HG03354 (cell line): Measurements from ENCODE around the gene FOXF1.

Source experiments
- ATAC-seq: cut with Tn5 transposase; IDR thresholded peaks from one replicate; pipeline ENCODE4 v1.9.1; 2021; ENCODE audit warnings: mild to moderate bottlenecking; ENCODE audit not compliant: unreplicated experiment, poor library complexity, severe bottlenecking

FOXF1 gene

GRCh38 chr16:86502856-86503748 is 7.2 kb upstream of the FOXF1 start:
- no peak for ATAC-seq

- no peak for ATAC-seq
Measured at GRCh38 chr16:86503830-86504229, 6.5 kb upstream of the FOXF1 start.

- no peak for ATAC-seq
Measured at GRCh38 chr16:86504315-86505184, 5.8 kb upstream of the FOXF1 start.

- no peak for ATAC-seq
Measured at GRCh38 chr16:86505185-86505898, 5.0 kb upstream of the FOXF1 start.

GRCh38 chr16:86505899-86506864 is 4.1 kb upstream of the FOXF1 start:
- ATAC-seq, result no peak

GRCh38 chr16:86507173-86508027 is 2.9 kb upstream of the FOXF1 start:
- no peak for ATAC-seq

GRCh38 chr16:86508028-86508946 is 2.0 kb upstream of the FOXF1 start:
- no peak for ATAC-seq

GRCh38 chr16:86508947-86509758 is 1.2 kb upstream of the FOXF1 start:
- no peak for ATAC-seq

- no peak for ATAC-seq
Measured at GRCh38 chr16:86509759-86510464, 415 bp upstream of the FOXF1 start.

GRCh38 chr16:86511317-86512161 is 1.2 kb downstream of the FOXF1 start:
- ATAC-seq, result no peak

- ATAC-seq, result no peak
Measured at GRCh38 chr16:86512301-86512859, 2.1 kb downstream of the FOXF1 start.

- ATAC-seq, result no peak
Measured at GRCh38 chr16:86512860-86513470, 2.6 kb downstream of the FOXF1 start.

GRCh38 chr16:86513471-86514277 is 3.3 kb downstream of the FOXF1 start:
- ATAC-seq, result no peak
